Bronchial epithelial cell (primary cell): Measurements from ENCODE around the gene RAPGEF3. TPM values are rescaled to one million over a fixed set of nuclear protein-coding genes. Genes with fewer than 3 reads are reported as not detected.

Experiments used
- DNase-seq: peaks from one replicate; pipeline ENCODE4 v3.0.0-alpha.2; 2010; ENCODE audit warnings: low read depth
- FAIRE-seq: peaks from 2 replicates; lab custom pipeline; 2011; peaks lifted over from hg19 to GRCh38; lab: Jason Lieb, UNC
- H3K27me3 ChIP-seq: 2 replicates; pipeline ENCODE4 v1.5.1; 2011; ENCODE audit warnings: low read length; ENCODE audit not compliant: control insufficient read depth, insufficient read depth
- H3K36me3 ChIP-seq: 2 replicates; pipeline ENCODE4 v1.5.1; 2011; ENCODE audit warnings: low read length; ENCODE audit not compliant: control insufficient read depth, insufficient read depth
- H3K4me3 ChIP-seq: 2 replicates; pipeline ENCODE4 v1.5.1; 2011; ENCODE audit warnings: mild to moderate bottlenecking, low read depth, low read length, control low read depth
- total RNA-seq: library from RNA; depleted of rRNA; stranded (reverse); fragments of >200 nt; gene quantifications from 2 replicates; pipeline ENCODE4 v1.2.1, GENCODE V29; 2014
- TF ChIP-seq, protein P1 (sequence below): IDR thresholded peaks from 2 replicates; pipeline ENCODE4 v1.5.1; 2011; ENCODE audit warnings: mild to moderate bottlenecking, moderate library complexity, low read length, control low read depth, inconsistent platforms; ENCODE audit not compliant: insufficient read depth, severe bottlenecking

Gene RAPGEF3
- total RNA-seq, 1 donor from 2014 or later, result 3.9 TPM

GRCh38 chr12:47736216-47736615, 22.5 kb downstream of the RAPGEF3 start:
- FAIRE-seq, result no peak
- H3K4me3 ChIP-seq, result no peak overlapping the region
- no peak for DNase-seq

DNA sequence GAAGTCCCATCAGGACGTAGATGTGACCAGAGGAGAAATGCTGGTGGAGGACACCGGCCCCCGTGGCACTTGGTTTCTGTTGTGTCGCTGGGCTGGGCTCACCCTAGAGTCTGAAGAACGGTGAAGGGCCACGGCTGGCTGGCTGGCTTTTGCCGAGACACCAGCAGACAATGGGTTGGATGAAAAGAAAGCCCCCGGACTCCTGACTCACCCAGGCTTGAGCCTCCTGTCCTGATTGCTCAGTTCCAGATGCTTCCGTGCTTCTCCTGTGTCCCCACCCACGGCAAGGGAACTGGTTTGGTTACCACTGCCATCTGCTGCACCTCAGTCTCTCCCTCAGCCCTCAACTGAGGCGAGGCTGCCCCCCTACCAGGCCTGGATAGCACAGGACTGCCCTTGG, 23.0 kb downstream of the RAPGEF3 start:
- TF ChIP-seq, protein P1, sequence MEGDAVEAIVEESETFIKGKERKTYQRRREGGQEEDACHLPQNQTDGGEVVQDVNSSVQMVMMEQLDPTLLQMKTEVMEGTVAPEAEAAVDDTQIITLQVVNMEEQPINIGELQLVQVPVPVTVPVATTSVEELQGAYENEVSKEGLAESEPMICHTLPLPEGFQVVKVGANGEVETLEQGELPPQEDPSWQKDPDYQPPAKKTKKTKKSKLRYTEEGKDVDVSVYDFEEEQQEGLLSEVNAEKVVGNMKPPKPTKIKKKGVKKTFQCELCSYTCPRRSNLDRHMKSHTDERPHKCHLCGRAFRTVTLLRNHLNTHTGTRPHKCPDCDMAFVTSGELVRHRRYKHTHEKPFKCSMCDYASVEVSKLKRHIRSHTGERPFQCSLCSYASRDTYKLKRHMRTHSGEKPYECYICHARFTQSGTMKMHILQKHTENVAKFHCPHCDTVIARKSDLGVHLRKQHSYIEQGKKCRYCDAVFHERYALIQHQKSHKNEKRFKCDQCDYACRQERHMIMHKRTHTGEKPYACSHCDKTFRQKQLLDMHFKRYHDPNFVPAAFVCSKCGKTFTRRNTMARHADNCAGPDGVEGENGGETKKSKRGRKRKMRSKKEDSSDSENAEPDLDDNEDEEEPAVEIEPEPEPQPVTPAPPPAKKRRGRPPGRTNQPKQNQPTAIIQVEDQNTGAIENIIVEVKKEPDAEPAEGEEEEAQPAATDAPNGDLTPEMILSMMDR, result no peak
- FAIRE-seq (no peak), DNase-seq (peak; percentile 48)
- Histone ChIP-seq H3K4me3 (no peak overlapping the region), H3K27me3 (no peaks in the 10 kb centered on the region), H3K36me3 (no peaks in the 10 kb centered on the region)

More at GRCh38 chr12:47736216-47736615, 22.5 kb downstream of the RAPGEF3 start:
- TF ChIP-seq, protein P1, result no peak
- Histone ChIP-seq H3K36me3 (no peaks in the 10 kb centered on the region), H3K27me3 (no peaks in the 10 kb centered on the region)

GRCh38 chr12:47734725-47735480, 23.8 kb downstream of the RAPGEF3 start:
- no peaks in the 10 kb centered on the region for H3K27me3 ChIP-seq
- no peak overlapping the region for H3K4me3 ChIP-seq
- no peaks in the 10 kb centered on the region for H3K36me3 ChIP-seq
- FAIRE-seq (no peak), DNase-seq (no peak)
- TF ChIP-seq, protein P1, result no peak

DNA sequence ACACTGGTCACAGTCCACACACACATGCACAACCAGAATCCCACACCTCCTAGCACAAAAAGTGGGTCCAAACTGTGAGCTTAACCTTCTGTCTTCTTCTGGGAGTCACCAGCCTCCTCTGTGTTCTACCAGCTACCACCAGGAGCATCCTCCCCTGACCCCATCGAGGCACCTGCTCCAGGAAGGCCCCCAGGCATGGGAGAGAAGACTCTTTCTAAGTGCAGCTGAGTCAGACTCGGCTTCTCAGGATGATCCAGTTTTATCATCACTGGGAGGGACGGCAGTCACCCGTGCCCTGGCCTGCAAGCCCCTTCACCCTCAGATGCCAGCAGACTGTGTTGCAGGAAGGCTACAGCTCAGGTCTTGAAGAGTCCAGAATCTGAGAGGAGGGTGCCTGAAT, 25.5 kb downstream of the RAPGEF3 start:
- H3K4me3 ChIP-seq, result no peak overlapping the region
- DNase-seq (no peak), FAIRE-seq (no peak)
- H3K36me3 ChIP-seq, result no peaks in the 10 kb centered on the region
- TF ChIP-seq, protein P1, result no peak
- H3K27me3 ChIP-seq, result no peaks in the 10 kb centered on the region

DNA sequence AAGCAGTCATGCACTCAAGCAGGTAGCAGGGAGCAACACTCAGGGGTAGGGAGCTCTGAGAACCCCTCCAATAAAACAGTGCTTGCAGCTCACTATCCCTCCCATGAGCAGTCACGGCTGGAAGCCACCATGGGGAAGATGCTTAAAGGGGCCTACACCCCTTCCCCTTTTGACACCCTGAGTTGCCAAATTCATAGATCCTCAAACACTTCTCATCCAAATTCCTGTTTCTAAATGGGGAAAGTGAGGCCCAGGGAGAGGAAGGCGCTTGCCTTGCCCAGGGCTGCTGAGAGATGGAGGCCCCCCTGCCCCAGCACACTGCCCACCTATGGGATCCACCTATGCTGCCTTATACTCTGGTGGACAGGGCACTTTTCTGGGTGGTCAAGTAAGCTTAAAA, 26.2 kb downstream of the RAPGEF3 start:
- Histone ChIP-seq H3K4me3 (no peak overlapping the region), H3K27me3 (no peaks in the 10 kb centered on the region), H3K36me3 (no peaks in the 10 kb centered on the region)
- FAIRE-seq, result no peak
- DNase-seq, result no peak
- TF ChIP-seq, protein P1, result no peak
